ENCODE measurements around the gene OLIG1.

Gene OLIG1

DNA sequence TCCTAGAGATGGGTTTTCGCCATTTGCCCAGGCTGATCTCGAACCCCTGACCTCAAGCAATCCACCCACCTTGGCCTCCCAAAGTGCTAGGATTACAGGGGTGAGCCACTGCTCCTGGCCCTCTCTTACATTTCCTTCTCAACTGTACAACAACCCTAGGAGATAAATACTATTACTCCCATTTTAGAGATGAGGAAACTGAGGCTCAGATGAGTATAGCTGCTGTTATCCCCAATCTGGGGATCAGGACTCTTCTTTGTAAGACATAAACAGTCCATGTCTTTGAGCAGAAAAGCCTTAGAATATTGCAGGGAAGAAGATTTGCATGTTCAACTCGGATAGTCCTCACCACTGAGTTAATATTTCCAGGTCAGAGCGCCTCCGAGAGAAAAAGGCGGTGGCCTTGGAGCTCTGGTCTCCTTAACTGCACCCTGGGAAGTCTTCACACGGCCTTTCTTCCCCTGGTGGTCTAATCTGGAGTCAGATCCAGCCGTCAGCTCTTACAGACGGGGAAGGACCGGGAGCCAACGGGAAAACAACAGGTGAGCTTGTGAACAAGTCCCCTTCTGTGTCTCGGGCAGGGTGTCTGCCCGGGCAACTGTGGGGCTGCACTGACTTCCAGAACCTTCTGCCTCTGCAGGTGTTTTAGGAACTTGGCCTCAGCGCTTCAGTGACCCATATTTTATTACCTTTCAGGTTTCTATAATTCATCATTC, 5.9 kb upstream of the OLIG1 start:
- no peak for DNase-seq

GRCh38 chr21:33064623-33065390, 5.1 kb upstream of the OLIG1 start:
- no peak for DNase-seq

GRCh38 chr21:33067043-33067442, 2.9 kb upstream of the OLIG1 start:
- no peak for DNase-seq

GRCh38 chr21:33067457-33067856, 2.5 kb upstream of the OLIG1 start:
- no peak for DNase-seq

DNA sequence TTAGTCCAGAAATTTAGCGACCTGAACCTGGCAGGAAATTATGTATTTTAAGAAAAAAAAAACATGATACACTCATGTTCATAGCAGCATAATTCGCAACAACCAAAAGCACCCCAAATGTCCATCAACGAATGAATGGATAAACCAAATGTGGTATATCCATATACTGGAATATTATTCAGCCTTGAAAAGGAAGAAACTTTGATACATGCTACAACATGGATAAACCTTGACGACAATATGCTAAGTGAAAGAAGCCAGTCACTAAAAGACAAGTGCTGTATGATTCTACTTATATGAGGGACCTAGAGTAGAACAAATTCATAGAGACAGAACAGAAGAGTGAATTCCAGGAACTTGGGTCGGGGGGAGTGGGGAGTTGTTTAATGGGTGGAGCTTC, 698 bp upstream of the OLIG1 start:
- no peak for DNase-seq

DNA sequence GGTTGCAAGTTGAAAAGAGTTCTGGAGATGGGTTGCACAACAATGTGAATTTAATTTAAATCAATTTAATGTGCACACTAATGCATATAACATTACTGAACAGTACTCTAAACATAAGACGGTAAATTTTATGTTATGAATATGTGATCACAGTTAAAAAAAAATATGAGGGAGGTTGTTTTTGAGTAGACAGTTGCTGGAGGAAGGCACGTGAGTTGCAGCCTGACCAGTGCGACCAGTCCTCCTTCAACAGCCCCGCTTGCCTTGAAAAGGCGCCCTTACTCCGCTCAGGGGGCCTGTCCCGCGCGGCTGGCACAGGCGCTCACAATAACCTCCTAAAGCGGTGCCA, 322 bp upstream of the OLIG1 start:
- no peak for DNase-seq

DNA sequence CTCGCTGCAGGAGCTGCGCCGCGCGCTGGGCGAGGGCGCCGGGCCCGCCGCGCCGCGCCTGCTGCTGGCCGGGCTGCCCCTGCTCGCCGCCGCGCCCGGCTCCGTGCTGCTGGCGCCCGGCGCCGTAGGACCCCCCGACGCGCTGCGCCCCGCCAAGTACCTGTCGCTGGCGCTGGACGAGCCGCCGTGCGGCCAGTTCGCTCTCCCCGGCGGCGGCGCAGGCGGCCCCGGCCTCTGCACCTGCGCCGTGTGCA, 730 bp downstream of the OLIG1 start:
- DNase-seq, result no peak

DNA sequence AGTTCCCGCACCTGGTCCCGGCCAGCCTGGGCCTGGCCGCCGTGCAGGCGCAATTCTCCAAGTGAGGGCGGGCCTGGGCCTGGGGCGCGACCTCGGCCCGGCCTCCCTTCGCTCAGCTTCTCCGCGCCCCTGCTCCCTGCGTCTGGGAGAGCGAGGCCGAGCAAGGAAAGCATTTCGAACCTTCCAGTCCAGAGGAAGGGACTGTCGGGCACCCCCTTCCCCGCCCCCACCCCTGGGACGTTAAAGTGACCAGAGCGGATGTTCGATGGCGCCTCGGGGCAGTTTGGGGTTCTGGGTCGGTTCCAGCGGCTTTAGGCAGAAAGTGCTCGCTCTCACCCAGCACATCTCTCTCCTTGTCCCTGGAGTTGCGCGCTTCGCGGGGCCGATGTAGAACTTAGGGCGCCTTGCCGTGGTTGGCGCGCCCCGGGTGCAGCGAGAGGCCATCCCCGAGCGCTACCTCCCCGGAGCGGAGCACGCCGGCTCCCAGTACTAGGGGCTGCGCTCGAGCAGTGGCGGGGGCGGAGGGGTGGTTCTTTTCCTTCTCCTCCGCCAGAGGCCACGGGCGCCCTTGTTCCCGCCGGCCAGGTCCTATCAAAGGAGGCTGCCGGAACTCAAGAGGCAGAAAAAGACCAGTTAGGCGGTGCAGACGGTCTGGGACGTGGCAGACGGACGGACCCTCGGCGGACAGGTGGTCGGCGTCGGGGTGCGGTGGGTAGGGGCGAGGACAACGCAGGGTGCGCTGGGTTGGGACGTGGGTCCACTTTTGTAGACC, 1.2 kb downstream of the OLIG1 start:
- peak; percentile 33 for DNase-seq

DNA sequence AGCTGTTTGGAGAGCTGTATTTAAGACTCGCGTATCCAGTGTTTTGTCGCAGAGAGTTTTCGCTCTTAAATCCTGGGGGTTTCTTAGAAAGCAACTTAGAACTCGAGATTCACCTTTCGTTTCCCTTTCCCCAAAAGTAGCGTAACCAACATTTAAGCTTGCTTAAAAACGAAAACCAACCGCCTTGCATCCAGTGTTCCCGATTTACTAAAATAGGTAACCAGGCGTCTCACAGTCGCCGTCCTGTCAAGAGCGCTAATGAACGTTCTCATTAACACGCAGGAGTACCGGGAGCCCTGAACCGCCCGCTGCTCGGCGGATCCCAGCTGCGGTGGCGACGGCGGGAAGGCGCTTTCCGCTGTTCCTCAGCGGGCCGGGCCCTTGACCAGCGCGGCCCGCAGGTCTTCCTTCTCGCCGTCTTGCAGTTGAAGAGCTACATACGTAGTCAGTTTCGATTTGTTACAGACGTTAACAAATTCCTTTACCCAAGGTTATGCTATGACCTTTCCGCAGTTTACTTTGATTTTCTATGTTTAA, 1.9 kb downstream of the OLIG1 start:
- peak; percentile 41 for DNase-seq

DNA sequence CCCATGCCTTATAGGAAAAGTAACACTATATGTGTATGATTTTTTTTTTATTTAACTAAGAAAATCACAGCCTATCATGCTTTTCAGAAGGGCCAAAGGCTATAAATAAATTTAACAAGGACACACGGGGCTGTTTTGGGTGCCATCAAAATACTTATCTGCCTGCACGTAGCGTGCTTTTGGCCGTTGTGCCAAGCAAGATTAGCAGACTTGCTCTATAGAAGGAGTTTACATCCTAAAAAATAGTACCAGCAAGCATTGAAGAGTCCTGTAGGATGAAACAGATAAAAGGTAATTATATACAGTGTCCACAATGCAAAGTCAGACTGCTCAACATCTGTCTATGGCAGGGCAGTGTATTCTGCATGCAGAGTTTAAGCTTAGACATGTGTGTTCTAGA, 3.7 kb downstream of the OLIG1 start:
- DNase-seq, result no peak

- DNase-seq, result no peak
Measured at GRCh38 chr21:33075128-33075527, 5.2 kb downstream of the OLIG1 start.

- DNase-seq, result no peak
Measured at GRCh38 chr21:33075596-33076195, 5.8 kb downstream of the OLIG1 start.

DNA sequence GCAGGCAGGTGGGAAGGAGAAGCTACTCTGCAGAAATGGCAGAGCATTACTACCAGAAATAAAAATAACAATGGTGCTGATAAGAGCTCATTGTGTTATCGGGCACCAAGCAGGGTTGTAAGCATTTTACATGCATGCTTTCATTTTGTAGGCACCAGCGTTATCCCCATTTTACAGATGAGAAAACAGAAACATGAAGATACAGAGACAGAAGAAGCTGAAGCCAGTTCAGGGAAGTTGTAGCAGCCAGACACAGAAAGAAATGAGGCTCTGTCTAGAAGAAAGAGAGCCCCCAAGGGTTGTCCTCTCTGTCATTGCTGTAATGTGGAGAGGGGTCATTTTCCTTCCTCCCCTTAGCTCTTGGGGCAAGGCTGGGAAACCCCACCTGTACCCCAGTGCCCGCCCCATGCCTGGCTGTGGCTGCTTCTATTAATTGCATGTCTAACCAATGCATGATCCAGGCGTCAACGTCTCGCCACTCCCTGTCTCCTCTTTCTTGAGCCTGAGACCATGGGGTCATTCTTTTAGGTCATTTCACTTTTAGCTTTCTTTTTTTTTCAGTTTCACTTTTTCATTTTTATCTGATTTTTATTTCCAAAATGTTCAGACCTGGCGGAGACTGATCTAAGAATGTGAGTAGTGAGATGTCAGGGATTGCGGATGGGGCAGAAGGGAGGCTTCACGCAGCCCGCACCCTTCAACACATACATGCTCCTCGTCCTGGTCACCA, 6.8 kb downstream of the OLIG1 start:
- no peak for DNase-seq

DNA sequence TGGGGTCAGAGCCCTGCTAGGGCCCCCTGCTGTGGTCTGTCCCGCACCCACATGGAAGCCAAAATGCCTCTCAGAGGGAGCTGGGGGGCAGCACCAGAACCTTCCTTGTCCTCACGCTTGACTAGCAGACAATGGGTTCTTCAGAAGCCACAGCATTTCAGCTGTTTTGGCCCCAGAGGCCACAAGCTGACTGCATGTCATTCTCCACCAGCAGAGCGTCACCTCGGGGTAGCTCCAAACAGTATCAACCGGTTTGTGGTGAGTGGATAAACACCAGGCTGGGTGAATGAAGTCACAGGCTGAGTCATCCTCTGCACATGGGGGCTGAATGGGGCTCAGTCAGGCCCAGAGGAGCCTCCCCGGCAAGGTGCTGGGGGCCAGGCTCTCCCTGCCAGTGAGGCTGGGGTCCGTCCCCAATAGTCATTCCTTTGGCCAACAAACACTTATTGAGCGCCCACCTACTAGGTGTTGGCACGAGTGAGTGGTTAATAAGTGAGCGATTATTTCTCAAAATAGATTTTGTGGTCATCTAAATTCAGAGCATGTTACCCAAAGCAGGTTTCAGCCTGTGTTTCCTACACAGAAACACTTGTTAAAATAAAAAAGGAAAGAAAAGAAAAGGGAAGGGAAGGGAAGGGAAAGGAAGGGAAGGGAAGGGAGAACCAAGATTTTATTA, 9.1 kb downstream of the OLIG1 start:
- DNase-seq, result no peak

DNA sequence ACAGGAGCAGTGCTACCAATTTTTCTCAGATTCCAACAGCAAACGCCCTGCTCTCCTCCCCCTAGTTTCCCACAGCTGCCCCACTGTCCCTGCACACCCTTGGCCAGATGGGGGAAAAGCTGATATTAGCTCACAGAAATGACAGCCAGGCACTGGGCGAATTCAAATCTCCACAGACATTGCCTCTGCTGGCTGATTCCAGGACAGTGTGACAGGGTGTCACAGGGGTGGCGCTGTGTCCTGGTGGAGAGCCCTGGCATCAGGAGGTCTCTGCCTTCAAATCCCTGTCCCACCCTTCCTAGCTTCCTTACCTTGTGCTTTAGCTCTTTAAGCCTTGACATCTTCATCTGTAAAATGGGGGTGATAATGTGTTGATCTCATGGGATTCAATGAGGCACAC, 10.4 kb downstream of the OLIG1 start:
- peak; percentile 23 for DNase-seq

DNA sequence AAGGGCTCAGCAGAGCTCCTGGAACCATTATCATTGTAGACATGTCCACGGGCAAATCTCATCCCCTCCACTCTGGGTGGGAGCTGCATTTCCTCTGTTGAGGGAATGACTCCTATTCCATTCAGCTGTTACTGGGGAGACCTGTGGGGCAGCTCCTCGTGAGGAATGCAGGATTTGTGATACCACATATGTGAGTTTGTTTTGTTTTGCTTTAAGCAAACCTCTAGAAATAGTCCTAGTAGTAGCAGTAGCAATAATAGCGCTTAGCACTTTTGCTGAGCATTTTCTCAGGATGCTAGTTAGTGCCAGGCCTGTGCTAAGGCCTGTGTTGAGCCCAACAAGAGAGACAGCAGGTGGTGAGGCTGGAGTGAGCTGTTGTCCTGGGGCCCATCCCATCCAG, 10.8 kb downstream of the OLIG1 start:
- DNase-seq, result no peak

- DNase-seq, result no peak
Measured at GRCh38 chr21:33088384-33088783, 18.4 kb downstream of the OLIG1 start.

GRCh38 chr21:33089395-33090119, 19.6 kb downstream of the OLIG1 start:
- no peak for DNase-seq

GRCh38 chr21:33096426-33096825, 26.5 kb downstream of the OLIG1 start:
- no peak for DNase-seq

DNA sequence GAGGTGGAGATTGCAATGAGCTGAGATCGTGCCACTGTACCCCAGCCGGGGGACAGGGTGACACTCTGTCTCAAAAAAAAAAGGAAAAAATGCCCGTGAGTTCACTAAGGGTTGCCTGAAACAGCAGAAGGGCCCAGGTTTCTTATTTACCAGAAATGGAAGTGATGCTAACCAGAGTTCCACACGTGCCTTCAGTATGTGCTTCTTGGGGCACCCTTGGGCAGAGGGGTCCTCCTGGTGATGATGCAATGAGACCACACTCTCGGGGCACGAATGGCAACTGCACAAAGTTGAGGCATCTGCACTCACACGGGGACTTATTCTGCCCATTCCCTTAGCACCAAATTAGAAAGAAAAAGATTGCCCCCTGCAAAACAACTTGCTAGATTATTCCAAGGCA, 29.2 kb downstream of the OLIG1 start:
- no peak for DNase-seq

DNA sequence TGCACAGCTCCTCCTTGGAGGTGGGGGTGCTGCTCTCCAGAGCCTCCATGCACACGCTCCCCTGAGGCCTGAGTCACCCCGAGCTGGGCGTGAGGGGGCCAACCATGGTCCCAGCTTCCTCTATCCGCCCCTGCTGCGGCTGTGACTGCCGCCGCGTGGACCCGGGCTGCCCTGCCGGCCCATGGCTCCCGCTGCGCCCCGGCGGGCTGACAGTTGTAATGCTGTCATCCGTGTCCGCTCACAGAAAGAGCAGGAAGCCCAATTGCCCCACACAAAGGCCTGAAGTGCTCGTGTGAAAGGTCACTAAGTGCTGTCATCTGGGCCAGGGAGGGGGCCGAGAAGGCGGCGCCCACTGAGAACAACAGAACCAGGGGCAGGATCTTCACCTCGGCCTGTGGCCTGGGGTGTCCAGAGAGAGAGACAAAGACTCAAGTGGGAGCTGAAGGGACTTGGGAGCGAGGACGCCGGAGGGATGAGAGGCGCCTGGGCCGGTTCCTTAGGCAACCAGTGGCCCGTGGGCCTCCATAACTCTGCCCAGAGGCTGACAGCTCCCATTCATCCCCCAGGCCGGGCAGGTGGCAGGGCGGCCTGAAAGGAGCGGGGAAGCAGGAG, 31.5 kb downstream of the OLIG1 start:
- DNase-seq, result no peak
